ENCODE results near the gene TMEM63B.

TMEM63B gene

GRCh38 chr6:44149369-44150012, 22.1 kb downstream of the TMEM63B start:
- H3K36me3 ChIP-seq (ENCODE audit: insufficient read depth, low read length) = peaks cover 41% of the 10 kb centered on the region
- H3K4me3 ChIP-seq (ENCODE audit: low read length) = no peak overlapping the region
- H3K9me3 ChIP-seq (ENCODE audit: low read length) = no peaks in the 10 kb centered on the region
- no peak overlapping the region for H2AFZ ChIP-seq (ENCODE audit: low read depth, low read length)
- H3K27me3 ChIP-seq (ENCODE audit: insufficient read depth, low read length) = no peaks in the 10 kb centered on the region
- H3K4me1 ChIP-seq (ENCODE audit: insufficient read depth, low read length) = no peaks in the 10 kb centered on the region

- no peaks in the 10 kb centered on the region for H3K4me1 ChIP-seq (ENCODE audit: insufficient read depth, low read length)
- no peaks in the 10 kb centered on the region for H3K27me3 ChIP-seq (ENCODE audit: insufficient read depth, low read length)
- H3K36me3 ChIP-seq (ENCODE audit: insufficient read depth, low read length) = peaks cover 41% of the 10 kb centered on the region
- H3K4me3 ChIP-seq (ENCODE audit: low read length) = no peak overlapping the region
- H3K9me3 ChIP-seq (ENCODE audit: low read length) = no peaks in the 10 kb centered on the region
- H2AFZ ChIP-seq (ENCODE audit: low read depth, low read length) = no peak overlapping the region
These were observed 23.1 kb downstream of the TMEM63B start for GRCh38 chr6:44150317-44150917.

- H3K27me3 ChIP-seq (ENCODE audit: insufficient read depth, low read length) = no peaks in the 10 kb centered on the region
These were observed 24.2 kb downstream of the TMEM63B start for GRCh38 chr6:44151348-44152108.

GRCh38 chr6:44152109-44152461, 24.7 kb downstream of the TMEM63B start:
- H3K4me1 ChIP-seq (ENCODE audit: insufficient read depth, low read length) = no peaks in the 10 kb centered on the region
- H3K4me3 ChIP-seq (ENCODE audit: low read length) = no peak overlapping the region
- peaks cover 36% of the 10 kb centered on the region for H3K36me3 ChIP-seq (ENCODE audit: insufficient read depth, low read length)
- H3K9me3 ChIP-seq (ENCODE audit: low read length) = no peaks in the 10 kb centered on the region
- H3K27me3 ChIP-seq (ENCODE audit: insufficient read depth, low read length) = no peaks in the 10 kb centered on the region
- no peak overlapping the region for H2AFZ ChIP-seq (ENCODE audit: low read depth, low read length)

More at GRCh38 chr6:44151348-44152108, 24.2 kb downstream of the TMEM63B start:
- no peaks in the 10 kb centered on the region for H3K9me3 ChIP-seq (ENCODE audit: low read length)
- H3K4me1 ChIP-seq (ENCODE audit: insufficient read depth, low read length) = no peaks in the 10 kb centered on the region
- no peak overlapping the region for H2AFZ ChIP-seq (ENCODE audit: low read depth, low read length)
- H3K4me3 ChIP-seq (ENCODE audit: low read length) = no peak overlapping the region
- peaks cover 41% of the 10 kb centered on the region for H3K36me3 ChIP-seq (ENCODE audit: insufficient read depth, low read length)

GRCh38 chr6:44152533-44152932, 25.2 kb downstream of the TMEM63B start:
- no peaks in the 10 kb centered on the region for H3K4me1 ChIP-seq (ENCODE audit: insufficient read depth, low read length)
- H3K4me3 ChIP-seq (ENCODE audit: low read length) = no peak overlapping the region
- no peak overlapping the region for H2AFZ ChIP-seq (ENCODE audit: low read depth, low read length)
- H3K27me3 ChIP-seq (ENCODE audit: insufficient read depth, low read length) = no peaks in the 10 kb centered on the region
- peaks cover 32% of the 10 kb centered on the region for H3K36me3 ChIP-seq (ENCODE audit: insufficient read depth, low read length)
- H3K9me3 ChIP-seq (ENCODE audit: low read length) = no peaks in the 10 kb centered on the region

- Histone ChIP-seq H3K4me1 (ENCODE audit: insufficient read depth, low read length) (no peaks in the 10 kb centered on the region), H2AFZ (ENCODE audit: low read depth, low read length) (no peak overlapping the region), H3K27me3 (ENCODE audit: insufficient read depth, low read length) (no peaks in the 10 kb centered on the region), H3K36me3 (ENCODE audit: insufficient read depth, low read length) (peaks cover 18% of the 10 kb centered on the region), H3K4me3 (ENCODE audit: low read length) (no peak overlapping the region), H3K9me3 (ENCODE audit: low read length) (no peaks in the 10 kb centered on the region)
These were observed 26.7 kb downstream of the TMEM63B start for GRCh38 chr6:44154067-44154466.

GRCh38 chr6:44156494-44157151, 29.3 kb downstream of the TMEM63B start:
- Histone ChIP-seq H3K4me3 (ENCODE audit: low read length) (no peak overlapping the region), H3K27me3 (ENCODE audit: insufficient read depth, low read length) (no peaks in the 10 kb centered on the region), H3K4me1 (ENCODE audit: insufficient read depth, low read length) (no peaks in the 10 kb centered on the region), H3K9me3 (ENCODE audit: low read length) (no peaks in the 10 kb centered on the region), H3K36me3 (ENCODE audit: insufficient read depth, low read length) (peaks cover 4% of the 10 kb centered on the region), H2AFZ (ENCODE audit: low read depth, low read length) (no peak overlapping the region)

GRCh38 chr6:44157152-44157521, 29.8 kb downstream of the TMEM63B start:
- H3K9me3 ChIP-seq (ENCODE audit: low read length) = no peaks in the 10 kb centered on the region
- H3K36me3 ChIP-seq (ENCODE audit: insufficient read depth, low read length) = peaks cover 4% of the 10 kb centered on the region
- H2AFZ ChIP-seq (ENCODE audit: low read depth, low read length) = no peak overlapping the region
- no peaks in the 10 kb centered on the region for H3K27me3 ChIP-seq (ENCODE audit: insufficient read depth, low read length)
- H3K4me3 ChIP-seq (ENCODE audit: low read length) = no peak overlapping the region
- H3K4me1 ChIP-seq (ENCODE audit: insufficient read depth, low read length) = no peaks in the 10 kb centered on the region

GRCh38 chr6:44158770-44159228, 31.4 kb downstream of the TMEM63B start, which contains the start of gene CAPN11:
CAPN11 (plus strand) TSS chr6:44158820; CDS start chr6:44158849, 29 bp downstream.
- peaks cover 8% of the 10 kb centered on the region for H3K4me1 ChIP-seq (ENCODE audit: insufficient read depth, low read length)
- H3K27me3 ChIP-seq (ENCODE audit: insufficient read depth, low read length) = no peaks in the 10 kb centered on the region
- H3K4me3 ChIP-seq (ENCODE audit: low read length) = no peak within 1 kb of the TSS
- no peaks in the 10 kb centered on the region for H3K36me3 ChIP-seq (ENCODE audit: insufficient read depth, low read length)
- H3K9me3 ChIP-seq (ENCODE audit: low read length) = no peaks in the 10 kb centered on the region
- H2AFZ ChIP-seq (ENCODE audit: low read depth, low read length) = no peak within 1 kb of the TSS

GRCh38 chr6:44161997-44162338, 34.6 kb downstream of the TMEM63B start:
- Histone ChIP-seq H3K36me3 (ENCODE audit: insufficient read depth, low read length) (no peaks in the 10 kb centered on the region), H3K4me3 (ENCODE audit: low read length) (no peak overlapping the region), H3K27me3 (ENCODE audit: insufficient read depth, low read length) (peaks cover 1% of the 10 kb centered on the region), H3K4me1 (ENCODE audit: insufficient read depth, low read length) (peaks cover 8% of the 10 kb centered on the region), H2AFZ (ENCODE audit: low read depth, low read length) (no peak overlapping the region), H3K9me3 (ENCODE audit: low read length) (no peaks in the 10 kb centered on the region)

- no peaks in the 10 kb centered on the region for H3K36me3 ChIP-seq (ENCODE audit: insufficient read depth, low read length)
- peaks cover 8% of the 10 kb centered on the region for H3K4me1 ChIP-seq (ENCODE audit: insufficient read depth, low read length)
- H2AFZ ChIP-seq (ENCODE audit: low read depth, low read length) = no peak overlapping the region
- H3K4me3 ChIP-seq (ENCODE audit: low read length) = no peak overlapping the region
- H3K27me3 ChIP-seq (ENCODE audit: insufficient read depth, low read length) = peaks cover 2% of the 10 kb centered on the region
- no peaks in the 10 kb centered on the region for H3K9me3 ChIP-seq (ENCODE audit: low read length)
These were observed 35.7 kb downstream of the TMEM63B start for GRCh38 chr6:44162876-44163625.

GRCh38 chr6:44166116-44166515, 38.8 kb downstream of the TMEM63B start:
- Histone ChIP-seq H3K36me3 (ENCODE audit: insufficient read depth, low read length) (no peaks in the 10 kb centered on the region), H3K4me1 (ENCODE audit: insufficient read depth, low read length) (peaks cover 8% of the 10 kb centered on the region), H3K9me3 (ENCODE audit: low read length) (no peaks in the 10 kb centered on the region), H3K27me3 (ENCODE audit: insufficient read depth, low read length) (peaks cover 10% of the 10 kb centered on the region), H2AFZ (ENCODE audit: low read depth, low read length) (no peak overlapping the region), H3K4me3 (ENCODE audit: low read length) (no peak overlapping the region)
